ENCODE measurements around the gene ZNF317. TPM values are rescaled to one million over a fixed set of nuclear protein-coding genes. Genes with fewer than 3 reads are reported as not detected.

The ZNF317 gene
- total RNA-seq (2014; rRNA removed; shearing (Covaris generic)), result 14.1 and 24.3 TPM in 2 replicates

DNA sequence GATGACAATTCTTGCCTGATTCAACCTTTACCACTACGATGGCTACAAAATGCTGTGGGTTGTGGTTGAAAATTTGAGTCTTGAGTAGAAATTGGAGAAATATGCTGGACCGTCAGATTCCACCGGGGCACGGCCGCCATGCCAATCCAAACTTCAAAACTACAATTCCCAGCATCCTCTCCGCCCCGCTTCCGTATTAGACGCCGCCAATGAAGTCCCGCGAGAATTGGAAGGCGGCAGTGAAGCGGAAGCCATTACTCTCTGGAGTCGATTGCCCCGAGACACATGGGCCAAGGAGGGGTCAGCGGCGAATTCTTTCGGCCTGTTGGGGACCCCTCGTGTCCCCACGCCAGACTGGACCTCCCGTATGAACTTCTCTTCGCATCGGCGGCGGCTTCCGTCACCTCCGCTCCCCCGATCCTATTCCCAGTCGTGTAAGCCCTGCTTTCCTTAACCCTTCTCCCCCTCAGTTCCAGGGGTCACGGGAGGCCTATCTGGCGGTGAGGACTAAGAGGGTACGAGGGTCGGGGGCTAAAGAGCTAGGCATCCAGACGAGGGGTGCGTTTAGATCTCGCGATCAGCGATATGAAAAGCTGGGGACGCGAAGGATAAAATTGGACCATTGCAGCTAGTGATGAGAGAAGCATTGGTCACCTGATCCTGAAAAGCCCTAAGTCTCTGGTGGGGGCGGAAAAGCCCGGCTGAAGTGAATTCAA, at the start of gene ZNF317:
Gene ZNF317 (plus strand): TSS at position 239 of the 716 bp plus-strand sequence. CDS start 15,620 bp downstream, outside the sequence.
- DNase-seq (ENCODE audit: low spot score), result peak; percentile 87

DNA sequence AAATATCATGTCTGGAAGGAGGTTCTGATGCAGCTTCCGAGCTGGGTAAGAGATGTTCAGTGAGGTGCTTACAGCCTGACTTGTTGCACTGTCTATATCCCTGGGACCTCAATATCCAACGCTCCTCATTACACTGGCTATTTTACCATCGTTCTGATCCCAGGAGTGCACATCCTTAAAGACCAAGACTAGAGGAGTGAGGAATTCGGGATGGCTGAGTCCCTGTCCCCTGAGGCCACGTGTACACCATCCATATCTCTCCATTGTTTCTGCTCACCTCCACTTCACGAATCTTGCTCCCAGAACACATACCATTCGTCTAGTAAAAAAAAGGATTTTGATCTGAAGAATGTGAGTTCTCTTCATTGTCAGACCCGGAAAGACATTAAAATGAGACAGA, 32.8 kb upstream of the ZNF317 start, which contains the start of gene OR7G2:
Gene OR7G2 (minus strand): TSS at position 101 of the 400 bp plus-strand sequence. CDS start 4,232 bp downstream, outside the sequence.
- DNase-seq (ENCODE audit: low spot score), result no peak

DNA sequence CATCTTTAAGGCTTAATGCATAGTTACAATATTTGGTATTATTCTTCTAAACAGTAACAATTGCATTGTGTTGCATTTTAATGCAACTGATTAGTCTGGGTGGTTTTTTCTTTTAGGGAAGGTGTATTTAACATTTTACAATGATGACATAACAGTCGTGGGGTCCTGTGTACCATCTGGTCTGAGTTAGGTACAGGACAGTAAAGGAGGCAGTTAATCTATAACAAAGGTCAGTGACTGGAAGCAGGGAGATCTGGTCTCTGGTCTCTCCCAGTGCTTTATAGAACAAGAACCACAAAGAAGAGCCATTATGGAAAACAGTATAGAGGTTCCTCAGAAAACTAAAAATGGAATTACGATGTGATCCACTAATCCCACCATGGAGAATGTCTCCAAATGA, 30.2 kb upstream of the ZNF317 start:
- no peak for DNase-seq (ENCODE audit: low spot score)

DNA sequence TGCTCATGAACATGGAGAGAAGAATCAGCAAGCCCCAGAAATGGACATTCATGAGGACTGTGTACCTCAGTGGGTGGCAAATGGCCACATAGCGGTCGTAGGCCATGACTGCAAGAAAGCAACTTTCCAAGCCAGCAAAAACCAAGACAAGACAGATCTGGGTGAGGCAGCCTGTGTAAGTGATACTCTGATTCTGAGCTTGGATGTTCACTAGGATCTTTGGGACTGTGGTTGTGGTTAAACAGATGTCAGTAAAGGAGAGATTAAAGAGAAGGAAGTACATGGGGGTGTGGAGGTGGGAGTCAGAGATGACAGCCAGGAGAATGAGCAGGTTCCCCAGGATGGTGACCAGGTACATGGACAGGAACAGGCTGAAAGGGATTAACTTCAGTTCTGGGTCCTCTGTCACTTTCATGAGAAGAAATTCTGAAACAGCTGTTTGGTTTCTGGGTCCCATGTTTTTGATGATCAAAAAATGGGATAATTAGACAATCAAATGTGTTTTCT, 24.8 kb upstream of the ZNF317 start, which contains the start of gene OR7G1:
Gene OR7G1 (minus strand): TSS at position 457 of the 507 bp plus-strand sequence. CDS start 0 bp downstream, at position 457.
- no peak for DNase-seq (ENCODE audit: low spot score)

DNA sequence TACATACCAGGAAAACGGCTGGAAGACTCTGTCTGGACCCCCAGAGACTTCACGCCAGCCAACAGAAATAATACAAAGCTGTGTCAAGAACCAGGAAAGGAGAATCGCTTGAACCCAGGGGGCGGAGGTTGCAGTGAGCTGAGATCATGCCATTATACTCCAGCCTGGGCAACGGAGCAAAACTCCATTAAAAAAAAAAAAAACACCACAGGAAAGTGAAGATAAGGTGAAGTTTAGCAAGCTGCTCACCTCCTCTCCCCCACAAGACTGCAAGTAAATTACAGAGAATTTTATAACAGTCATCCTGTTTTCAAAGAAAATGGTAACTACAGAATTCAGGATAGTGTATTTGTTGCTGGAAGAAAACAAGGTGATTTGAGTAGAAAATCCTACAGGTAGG, 23.6 kb upstream of the ZNF317 start:
- DNase-seq (ENCODE audit: low spot score), result no peak

DNA sequence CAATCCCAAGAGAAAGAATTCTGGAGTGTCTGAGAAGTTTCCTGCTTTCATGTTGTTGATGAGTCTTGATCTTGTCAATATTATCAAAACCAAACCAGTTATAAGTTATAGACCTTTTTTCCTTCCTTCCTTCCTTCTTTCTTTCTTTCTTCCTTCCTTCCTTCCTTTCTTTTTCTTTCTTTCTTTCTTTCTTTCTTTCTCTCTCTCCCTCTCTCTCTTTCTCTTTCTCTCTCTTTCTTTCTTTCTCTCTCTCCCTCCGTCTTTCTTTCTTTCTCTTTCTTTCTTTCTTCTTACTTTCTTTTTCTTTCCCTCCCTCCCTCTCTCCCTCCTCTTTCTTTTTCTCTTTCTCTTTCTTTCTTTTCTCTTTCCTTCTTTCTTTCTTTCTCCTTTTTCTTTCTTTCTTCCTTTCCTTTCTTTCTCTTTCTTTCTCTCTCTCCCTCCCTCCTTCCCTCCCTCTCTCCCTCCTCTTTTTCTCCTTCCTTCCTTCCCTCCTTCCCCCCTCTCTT, 13.2 kb upstream of the ZNF317 start, which contains the start of gene OR7G3:
Gene OR7G3 (minus strand): TSS at position 51 of the 506 bp plus-strand sequence. CDS start 0 bp downstream, at position 51.
- DNase-seq (ENCODE audit: low spot score), result no peak

DNA sequence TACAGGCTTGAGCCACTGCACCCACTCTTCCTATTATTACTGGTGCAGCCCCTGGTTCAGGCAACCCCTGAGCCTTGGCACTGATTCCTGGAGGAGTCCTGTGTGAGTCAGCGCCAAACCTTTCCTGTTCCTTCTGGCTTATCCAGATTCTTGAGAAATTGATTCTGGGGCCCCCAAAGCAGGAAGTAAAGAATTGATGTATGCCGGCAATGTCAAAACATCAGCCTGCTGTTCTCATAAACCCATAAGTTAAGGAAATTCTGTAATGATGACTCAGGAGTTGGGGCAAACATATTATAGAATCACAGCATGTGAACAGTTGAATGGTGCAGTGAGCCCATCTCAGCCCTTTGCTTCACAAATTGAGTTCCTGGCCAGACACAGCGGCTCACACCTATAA, 12.0 kb upstream of the ZNF317 start:
- peak; percentile 19 for DNase-seq (ENCODE audit: low spot score)

DNA sequence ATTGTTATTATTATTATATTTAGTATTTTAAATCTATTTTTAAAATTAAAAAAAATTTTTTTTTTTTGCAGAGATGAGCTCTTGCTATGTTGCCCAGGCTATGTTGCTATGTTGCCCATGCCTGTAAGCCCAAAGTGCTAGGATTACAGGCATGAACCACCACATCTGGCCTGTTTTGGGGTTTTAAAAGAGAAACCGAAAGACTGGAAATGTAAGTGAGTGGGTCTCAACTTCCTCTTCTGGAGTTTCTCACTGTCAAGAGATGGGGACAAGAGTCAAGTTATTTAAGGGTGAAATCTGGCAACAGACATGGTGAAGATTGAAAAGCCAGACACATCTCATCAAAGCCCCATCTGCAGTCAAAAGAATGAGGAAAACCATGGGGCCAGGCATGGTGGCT, 9.2 kb upstream of the ZNF317 start:
- DNase-seq (ENCODE audit: low spot score), result no peak

DNA sequence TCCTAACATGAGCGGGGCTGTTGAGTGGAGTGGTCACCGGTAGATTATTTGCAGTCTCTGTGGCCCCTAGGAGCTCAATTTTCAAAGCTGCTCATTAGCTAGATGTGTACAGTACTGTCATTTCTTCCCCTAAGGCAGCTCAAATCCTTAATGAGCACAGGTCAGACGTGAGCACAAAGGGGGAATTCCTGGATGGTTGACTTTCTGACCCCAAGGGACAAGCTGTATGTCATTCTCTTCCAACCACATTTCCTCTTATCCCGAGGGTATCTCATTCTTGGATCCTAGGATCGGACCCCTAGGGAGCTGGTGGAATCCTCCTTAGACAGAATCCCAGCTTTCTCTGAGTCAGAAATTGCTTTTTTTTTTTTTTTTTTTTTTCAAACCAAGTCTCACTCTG, 7.8 kb upstream of the ZNF317 start:
- DNase-seq (ENCODE audit: low spot score), result no peak

DNA sequence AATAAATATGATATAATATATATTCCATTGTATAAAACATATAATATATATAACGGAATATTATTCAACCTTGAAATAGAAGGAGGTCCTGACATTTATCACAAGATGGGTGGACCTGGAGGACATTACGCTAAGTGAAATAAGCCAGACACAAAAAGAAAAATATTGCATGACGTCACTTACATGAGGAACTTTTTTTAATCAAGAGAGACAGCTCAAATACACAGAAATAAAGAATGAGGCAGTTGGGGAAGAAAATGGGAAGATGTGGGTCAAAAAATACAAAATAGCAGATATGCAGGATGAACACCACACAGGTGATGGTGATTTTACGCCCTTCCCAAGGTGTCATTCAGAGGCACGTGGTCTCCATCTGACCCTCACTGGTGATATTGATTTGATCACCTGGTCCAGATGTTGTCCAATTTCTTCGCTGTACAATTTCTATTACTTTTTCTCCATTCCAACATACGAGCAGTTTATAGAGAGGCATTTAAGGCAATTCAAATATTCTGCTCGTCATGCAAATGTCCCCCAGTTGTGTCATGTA, 513 bp upstream of the ZNF317 start:
- DNase-seq (ENCODE audit: low spot score), result no peak

DNA sequence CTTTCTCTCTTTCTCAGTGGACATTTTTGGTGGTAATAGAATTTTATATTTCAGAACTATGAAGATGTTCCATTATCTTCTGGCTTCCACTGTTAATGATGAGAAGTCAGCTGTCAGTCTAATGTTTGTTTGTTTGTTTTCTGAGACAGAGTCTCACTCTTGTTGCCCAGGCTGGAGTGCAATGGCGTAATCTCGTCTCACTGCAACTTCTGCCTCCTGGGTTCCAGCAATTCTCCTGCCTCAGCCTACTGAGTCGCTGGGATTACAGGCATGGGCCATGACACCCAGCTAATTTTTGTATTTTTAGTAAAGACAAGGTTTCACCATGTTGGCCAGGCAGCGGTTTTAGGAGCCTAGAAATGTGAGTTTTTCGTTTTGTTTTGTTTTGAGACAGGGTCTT, 4.7 kb downstream of the ZNF317 start:
- DNase-seq (ENCODE audit: low spot score), result no peak

DNA sequence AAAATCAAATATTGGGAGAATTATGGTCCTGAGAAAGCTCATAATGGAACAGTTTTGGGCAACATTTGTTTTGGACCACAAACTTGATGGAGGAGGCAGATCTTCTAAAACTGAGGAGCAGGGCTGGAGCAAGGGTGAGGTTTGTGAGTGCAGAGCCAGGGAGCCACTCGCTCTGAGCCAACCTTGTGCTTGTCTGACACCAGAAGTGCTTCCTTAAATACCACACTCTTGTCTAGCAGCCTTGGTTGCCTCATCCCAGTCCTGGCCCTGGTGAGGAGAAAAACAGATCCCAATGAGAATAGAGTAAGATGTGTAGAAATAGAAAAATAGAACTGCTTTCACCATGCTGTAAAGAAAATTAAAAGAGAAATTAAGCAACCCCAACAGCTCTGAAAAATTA, 6.7 kb downstream of the ZNF317 start:
- DNase-seq (ENCODE audit: low spot score), result no peak

DNA sequence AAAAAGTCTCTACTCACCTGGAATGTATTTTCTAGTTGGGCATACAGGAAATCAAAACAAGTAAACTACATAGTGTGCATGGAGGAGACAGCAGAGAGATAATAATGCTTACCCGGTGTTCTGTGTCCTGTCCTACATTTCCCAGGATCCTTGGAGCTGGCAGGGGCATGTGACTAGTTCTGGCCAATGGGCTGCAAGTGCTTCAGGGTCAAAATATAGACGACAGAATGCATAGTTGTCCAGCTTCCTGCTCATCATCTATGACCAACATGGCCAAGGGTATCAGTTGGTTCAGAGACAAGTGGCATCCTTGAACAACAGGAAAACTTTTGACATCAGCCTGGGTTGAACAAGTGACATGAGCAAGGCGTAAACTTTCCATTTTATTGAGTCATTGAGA, 8.5 kb downstream of the ZNF317 start:
- no peak for DNase-seq (ENCODE audit: low spot score)

DNA sequence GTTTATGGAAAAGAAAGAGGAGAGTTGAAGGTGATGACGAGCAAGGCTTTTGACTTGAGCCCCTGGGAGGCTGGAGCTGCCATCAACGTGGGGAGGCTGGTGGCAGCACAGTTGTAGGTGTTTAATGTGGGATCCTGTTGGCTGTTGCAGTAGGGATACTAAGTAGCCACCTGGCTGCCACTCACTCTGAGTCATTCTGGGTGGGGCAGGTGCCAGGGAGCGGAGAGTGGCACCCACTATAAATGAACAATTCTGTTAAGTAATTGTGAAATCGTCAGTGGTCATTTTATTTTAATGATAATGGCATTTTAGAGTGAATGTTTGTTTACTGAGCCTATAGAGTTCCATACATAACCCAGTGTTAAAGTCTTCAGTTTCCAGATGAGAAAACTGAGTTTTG, 9.8 kb downstream of the ZNF317 start:
- no peak for DNase-seq (ENCODE audit: low spot score)

DNA sequence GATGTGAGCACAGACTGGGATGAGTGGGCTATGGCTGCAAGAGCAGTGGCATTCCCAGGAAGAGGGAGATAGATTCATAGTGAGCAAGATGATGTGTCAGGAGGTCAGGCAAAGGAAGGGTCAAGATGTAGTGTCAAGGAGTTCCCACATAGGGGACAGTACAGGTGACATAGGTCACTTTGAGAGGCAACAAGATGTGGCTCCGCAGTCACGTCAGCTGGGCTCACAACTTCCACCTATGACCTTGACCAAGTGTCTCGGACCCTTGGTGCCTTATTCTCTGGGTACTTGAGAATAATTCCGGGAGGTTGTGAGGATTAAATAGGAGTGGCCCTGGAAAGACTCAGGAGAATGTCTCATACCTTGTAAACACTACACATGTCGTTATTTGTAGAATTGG, 10.5 kb downstream of the ZNF317 start:
- no peak for DNase-seq (ENCODE audit: low spot score)

DNA sequence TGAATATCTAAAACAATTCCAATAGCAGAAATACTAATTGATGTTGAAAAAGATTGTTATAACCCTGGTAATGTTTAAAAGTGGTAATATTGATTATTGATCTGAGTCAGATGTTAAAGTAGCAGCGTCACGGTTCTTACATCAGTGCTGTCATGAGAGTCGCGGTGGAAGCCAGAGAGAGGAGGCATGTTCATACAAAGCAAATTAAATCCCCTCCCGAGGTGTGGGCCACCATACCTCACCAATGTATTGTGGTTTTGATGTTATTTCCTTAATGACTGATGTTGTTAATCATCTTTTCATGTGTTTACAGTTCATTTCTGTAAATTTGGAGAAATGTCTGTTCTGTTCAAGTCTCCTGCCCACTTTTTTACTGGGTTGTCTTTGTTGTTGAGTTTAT, 11.2 kb downstream of the ZNF317 start:
- no peak for DNase-seq (ENCODE audit: low spot score)

DNA sequence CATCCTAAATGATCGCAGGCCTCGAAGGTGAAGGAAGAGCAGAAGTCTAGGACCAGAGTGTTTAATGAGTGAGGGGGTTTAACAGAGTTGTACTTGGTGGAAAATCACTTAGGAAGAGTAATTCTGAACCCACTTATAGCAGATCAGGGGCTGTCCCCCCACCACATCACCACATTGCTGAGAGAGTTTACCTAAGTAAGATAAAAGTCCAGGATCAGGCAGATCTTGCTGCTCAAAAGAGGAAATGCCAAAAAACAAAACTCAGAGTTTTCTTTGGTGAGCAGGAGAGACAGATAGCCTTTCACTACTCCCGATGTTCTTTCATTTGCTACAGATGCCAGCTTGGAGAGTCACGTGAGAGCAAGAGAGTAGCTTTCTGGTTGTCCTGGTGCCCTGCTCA, 15.4 kb downstream of the ZNF317 start:
- DNase-seq (ENCODE audit: low spot score), result no peak

DNA sequence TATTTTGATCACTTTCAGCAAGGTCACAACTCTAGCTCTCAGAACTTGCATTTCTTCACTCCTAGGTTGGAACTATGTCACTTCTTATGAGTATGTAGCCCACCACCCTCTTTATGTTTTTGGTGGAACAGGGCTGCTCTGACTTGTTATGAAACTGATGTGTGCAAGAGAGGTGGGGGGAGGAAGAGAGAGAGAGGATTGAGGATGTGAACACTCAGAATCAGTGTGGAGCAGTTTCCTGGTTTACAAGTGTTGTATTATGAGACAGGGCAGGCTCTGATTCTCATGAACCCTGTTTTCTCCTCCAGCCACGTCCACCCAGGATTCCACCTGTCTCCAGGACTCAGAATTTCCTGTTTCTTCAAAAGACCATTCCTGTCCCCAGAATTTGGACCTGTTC, 16.1 kb downstream of the ZNF317 start:
- DNase-seq (ENCODE audit: low spot score), result no peak

DNA sequence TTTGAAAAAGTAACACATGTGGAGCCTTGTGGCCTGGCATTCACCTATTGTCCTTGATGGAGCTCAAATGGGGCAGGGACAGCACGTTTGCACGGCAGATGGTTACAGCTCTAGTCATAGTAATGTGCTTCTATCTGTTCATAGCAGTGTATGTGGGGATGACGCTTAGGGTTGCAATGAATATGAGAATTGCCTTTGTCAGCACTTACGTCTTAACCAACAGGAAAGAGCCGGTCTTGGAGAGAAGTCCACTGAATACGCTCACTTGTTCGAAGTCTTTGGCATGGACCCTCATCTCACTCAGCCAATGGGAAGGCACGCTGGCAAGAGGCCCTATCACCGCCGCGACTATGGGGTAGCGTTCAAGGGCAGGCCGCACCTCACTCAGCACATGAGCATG, 19.7 kb downstream of the ZNF317 start:
- DNase-seq (ENCODE audit: low spot score), result no peak

DNA sequence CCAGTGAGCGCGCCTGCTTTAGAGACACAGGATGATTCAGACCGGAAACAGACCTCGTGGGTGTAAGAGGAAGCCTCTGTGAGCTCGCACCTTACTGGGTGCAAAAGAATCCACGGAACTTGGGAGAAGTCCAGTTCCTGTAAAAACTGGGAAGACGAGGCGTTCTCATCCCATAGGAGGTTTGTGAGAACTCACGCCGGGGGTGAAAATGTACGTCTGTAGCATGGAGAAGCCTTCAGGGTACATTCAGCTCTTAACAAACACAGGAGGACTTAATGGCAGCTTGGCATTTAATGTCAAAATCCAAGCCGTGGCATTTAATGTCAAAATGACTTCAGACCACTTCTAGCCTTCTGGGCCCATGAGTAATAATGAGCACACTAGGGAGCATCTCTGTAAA, 21.2 kb downstream of the ZNF317 start:
- DNase-seq (ENCODE audit: low spot score), result no peak

DNA sequence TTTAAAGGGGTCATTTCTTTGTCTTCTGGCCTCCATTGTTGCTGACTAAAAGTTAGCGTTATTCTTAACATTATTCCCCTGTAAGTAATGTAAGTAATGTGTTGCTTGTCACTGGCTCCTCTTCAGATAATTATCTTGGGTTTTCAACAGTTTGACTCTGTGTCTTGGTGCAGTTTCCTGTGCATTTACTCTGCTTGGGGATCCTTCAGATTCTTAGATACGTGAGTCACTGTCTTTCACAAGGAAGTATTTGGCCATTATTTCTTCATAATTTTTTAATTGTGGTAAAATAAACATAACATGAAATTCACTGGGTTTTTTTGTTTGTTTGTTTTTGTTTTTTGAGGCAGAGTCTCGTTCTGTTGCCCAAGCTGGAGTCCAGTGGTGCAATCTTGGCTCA, 25.1 kb downstream of the ZNF317 start:
- DNase-seq (ENCODE audit: low spot score), result no peak

DNA sequence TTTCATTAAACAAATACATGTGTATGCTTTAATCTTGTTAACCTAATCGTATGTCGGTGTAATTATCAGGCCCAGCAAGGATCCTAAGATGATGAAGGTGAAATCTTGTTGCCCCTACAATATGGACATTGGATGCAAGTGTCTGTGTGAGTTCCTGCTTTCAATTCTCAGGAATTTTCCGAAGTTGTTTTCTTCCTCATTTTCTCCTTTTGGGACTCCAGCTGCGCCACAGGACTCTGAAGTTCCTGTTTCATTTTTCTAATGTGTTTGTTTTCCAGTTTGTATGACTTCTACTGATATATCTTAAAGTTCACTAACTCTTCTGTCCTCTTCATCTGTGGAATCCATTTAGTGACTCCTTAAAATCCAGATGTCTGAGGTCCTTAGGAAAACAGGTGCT, 26.6 kb downstream of the ZNF317 start:
- DNase-seq (ENCODE audit: low spot score), result no peak

DNA sequence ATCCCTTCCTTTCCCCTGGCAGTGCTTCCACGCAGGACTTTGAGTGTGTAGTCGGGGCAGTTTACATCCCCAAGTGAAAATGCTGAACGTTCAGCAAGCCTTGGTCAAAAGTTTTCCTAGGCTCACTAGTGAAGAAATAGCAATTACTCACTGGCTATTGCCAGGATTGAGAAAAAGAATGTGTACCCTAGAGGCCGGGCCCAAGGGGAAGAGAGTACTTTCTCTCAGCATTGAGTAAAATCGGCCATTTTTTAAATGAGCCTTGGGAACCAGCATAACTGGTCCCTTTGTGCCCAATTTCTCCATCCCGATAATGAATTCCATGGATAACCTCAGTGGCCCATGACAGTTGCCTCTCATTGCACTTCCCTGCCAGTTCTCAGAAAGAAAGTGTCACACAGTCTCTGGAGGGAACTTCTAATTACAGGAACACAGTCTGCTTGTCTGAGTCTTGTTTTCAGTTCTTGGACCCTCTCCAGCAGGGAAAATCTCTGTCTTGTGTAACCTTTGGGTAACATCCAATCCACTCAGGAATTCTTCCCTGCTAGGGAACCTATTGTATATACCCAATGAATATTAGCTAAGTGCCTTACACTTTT, 31.3 kb downstream of the ZNF317 start:
- no peak for DNase-seq (ENCODE audit: low spot score)

All from H4 (cell line).